Renal cortical epithelial cell (primary cell): ENCODE results near the gene MAGI2. TPM values are rescaled to one million over a fixed set of nuclear protein-coding genes. Genes with fewer than 3 reads are reported as not detected.

Experiments
- DNase-seq: peaks from one replicate; pipeline ENCODE4 v3.0.0-alpha.2; 2011; ENCODE audit warnings: low read depth
- total RNA-seq: library from RNA; depleted of rRNA; stranded (reverse); fragments of >200 nt; gene quantifications from 2 replicates; pipeline ENCODE4 v1.2.3, GENCODE V29; 2014

The MAGI2 gene
- total RNA-seq, 1 donor from 2014 or later, result 2.9 TPM

DNA sequence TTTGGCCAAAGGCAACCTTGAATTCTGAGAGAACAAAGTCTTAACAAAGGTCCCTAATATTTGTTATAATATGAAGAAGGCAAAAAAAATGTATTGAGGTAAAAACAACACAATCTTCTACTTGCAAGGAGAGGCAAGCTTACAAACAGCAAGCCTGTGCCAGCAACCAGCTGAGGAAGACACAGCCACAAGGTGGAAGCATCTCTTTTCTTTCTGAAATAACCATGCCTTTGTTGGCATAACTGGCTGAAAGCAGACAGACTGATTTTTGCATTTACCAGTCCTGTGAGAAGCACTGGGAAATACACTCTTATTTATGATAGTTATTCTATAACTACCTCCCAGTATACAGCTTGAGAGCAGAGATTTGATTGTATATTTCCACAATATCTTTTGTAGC is 1362.9 kb downstream of the MAGI2 start:
- no peak for DNase-seq

DNA sequence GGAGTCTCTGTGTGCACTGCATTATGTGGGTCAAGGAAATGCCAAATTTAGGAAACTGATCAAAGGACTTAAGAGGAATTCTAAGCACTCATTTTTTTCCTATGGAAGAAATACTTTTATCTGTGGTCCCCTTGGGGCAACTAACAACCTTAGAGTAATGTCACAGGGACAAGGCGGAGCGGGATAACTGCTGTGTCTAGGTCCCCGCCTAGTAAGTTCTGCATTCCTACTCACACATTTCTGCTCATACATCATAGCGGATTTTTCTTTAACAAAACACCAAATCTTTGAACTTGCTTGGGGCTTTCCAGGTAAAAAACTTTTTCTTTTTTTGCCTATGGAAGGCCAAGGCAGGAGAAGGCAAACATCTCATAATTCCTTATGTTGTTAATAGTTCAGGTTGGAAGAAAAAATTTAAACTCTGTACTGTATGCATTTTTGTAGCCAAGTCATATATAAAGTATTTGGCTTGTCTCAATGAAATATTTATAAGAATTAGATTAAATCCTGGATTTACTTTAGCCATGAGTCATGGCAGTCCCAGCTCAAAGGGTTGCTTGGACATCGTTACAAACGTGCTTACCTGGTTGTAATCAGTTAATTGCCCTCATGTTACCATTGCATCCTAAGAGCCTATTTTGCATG is 1369.9 kb downstream of the MAGI2 start:
- no peak for DNase-seq

DNA sequence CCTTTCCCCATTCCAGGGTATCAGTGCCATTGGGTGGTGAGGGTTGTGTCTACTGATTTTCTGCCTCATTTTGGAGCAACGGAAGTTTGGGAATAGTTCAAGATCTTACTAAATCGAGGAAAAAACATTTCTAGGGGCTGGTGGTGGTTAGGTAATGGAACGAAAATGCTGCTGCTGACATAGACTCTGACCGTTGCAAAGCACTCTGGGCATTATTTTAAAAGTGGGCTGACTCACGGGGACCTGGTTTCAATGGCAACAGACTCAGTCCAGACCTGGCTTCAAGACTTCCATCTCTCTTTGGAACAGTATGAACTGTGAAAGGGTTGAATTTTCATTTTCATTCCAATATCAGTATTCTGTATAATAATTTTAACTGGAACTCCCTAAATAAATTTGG is 1370.9 kb downstream of the MAGI2 start:
- DNase-seq, result no peak

GRCh38 chr7:78081888-78082287 is 1371.6 kb downstream of the MAGI2 start:
- DNase-seq, result no peak

GRCh38 chr7:78081344-78081743 is 1372.1 kb downstream of the MAGI2 start:
- no peak for DNase-seq

DNA sequence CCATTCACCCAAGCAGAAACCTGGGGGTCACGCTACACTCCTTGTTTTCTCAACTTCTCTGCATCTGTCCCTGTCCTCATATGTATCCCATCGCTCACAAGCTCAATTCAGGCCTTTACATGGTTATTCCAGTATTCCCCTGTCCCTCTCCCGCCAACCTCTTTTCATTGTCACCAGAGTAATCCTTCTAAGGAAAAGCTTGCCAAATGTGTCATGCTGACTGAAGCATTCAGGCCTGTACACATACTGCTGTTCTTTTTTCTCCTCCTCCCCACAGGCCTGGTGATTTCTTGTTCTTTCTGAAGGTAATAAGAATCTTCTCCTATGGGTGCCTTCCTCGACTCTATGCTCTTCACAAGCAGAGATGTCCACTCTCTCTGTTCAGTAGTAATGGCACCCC is 1372.7 kb downstream of the MAGI2 start:
- no peak for DNase-seq

GRCh38 chr7:78080241-78080640 is 1373.2 kb downstream of the MAGI2 start:
- no peak for DNase-seq

- DNase-seq, result no peak
Observed at GRCh38 chr7:78074713-78075112, 1378.8 kb downstream of the MAGI2 start.

DNA sequence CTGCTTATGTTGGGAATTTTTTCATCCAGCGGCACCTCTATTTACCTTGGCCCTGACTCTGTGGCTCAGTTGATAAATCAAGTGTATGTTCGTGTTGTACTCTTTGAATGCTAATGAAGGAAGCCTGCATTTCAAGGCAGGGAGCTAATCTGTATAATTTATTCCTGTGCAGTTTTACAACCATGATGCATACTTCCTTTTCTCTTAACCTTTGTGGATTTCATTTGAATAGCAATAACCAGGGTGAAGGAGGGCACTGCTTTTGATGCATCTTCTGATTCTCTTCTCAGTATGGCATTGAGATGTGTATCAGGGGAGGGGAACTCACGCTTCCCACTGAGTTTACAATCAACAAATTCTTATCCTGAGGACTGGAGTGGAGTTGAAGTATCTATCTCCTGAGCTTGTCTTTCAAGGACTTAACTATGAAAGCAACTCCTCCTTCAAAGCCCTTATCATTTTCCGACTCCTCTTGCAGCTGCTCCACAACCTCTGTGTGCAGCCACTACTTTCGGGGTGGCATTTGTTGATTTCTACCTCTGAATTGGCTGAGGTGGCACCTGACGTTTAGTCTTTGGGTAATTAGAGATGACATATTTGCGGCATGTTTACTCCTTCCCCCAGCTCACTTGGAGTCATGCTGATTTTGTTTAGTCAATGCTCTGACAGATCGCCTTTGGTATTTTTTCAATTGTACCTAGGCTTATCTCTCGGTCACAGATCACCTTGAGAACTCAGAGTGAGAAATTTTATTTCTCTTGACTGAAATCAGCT is 1379.7 kb downstream of the MAGI2 start:
- DNase-seq, result peak; percentile 41

DNA sequence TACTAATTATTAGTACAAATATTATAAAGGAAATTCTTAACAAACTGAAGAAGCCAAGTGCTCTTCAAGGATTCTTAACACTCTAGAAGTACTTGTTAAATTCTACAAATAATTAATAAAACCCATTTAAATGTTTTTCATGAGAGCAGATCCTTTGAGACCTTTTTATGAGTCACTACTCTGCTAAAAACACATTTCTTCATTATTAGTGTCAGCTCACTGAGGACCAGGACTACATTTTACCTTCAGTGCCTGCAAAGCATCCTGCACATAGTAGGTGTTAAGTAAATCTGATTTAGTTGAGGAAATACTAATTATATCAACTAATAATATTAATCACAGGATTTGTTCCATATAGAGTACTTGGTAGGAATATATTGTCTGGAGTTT is 1381.3 kb downstream of the MAGI2 start:
- peak; percentile 39 for DNase-seq

GRCh38 chr7:78071491-78072200 is 1381.8 kb downstream of the MAGI2 start:
- no peak for DNase-seq

GRCh38 chr7:78066599-78066998 is 1386.9 kb downstream of the MAGI2 start:
- no peak for DNase-seq

DNA sequence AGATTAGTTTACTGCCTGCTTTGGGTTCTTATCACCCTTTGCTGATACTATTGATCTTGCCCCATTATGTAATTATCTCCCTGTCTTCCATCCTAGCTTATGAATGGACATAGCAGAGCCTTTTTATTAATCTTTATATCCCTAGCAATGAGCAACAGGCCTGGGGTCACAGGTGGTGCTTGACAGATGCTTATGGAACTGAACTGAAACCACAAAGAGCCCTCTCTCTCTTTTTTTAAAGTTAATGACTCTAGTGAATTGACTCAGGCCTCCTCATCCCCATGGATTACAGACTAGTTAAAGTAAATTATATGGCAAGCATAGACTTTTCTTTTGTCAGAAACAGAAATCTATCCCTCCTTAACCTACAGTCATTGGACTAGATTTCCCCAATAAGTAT is 1389.7 kb downstream of the MAGI2 start:
- DNase-seq, result no peak

GRCh38 chr7:78062214-78062613 is 1391.3 kb downstream of the MAGI2 start:
- DNase-seq, result no peak

GRCh38 chr7:78057571-78057970 is 1395.9 kb downstream of the MAGI2 start:
- DNase-seq, result no peak

DNA sequence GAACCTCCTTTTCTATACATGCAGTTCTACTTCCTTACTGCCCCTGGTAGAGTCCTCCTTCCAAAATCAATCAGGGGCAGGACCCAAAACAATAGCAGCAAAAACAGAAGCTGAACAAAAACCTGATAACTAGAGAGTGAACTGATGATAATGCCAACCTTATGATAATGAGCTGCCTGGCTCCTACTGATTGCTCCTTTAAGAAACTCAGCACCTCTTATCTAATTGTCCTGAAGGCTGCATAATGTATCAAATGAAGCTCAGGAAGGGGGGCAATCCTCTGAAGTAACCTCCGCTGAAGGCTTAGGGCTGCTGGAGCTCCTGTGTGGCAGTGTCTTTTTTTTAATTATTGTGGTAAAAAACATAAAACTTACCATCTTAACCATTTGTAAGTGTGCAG is 1397.9 kb downstream of the MAGI2 start:
- DNase-seq, result no peak

DNA sequence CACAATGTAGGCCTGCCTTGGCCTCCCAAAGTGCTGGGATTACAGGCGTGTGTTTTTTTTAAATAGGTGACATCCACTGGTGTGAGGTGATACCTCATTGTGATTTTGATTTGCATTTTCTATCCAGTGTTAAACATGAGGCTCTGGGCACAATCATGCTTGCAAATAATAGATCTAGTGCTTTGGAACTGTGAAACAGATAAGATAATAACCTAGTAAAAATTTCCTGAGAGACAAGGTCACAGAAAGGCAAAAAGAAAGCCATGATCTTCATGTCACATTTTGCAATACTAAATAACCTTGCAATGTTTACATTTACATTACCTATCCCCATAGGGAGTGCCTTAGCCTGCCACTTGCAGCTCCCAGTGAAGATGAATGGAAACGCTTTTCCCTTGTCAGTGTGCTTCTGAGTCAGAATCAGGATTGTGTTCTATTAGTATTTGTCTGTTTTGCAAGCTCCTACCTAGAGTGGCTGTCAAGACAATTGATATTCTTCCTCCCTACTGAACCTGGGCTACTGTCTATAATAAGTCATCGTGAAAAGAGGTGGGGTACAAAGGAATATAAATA is 1398.4 kb downstream of the MAGI2 start:
- no peak for DNase-seq

GRCh38 chr7:78052112-78052511 is 1401.4 kb downstream of the MAGI2 start:
- no peak for DNase-seq

GRCh38 chr7:78047800-78048199 is 1405.7 kb downstream of the MAGI2 start:
- DNase-seq, result no peak

DNA sequence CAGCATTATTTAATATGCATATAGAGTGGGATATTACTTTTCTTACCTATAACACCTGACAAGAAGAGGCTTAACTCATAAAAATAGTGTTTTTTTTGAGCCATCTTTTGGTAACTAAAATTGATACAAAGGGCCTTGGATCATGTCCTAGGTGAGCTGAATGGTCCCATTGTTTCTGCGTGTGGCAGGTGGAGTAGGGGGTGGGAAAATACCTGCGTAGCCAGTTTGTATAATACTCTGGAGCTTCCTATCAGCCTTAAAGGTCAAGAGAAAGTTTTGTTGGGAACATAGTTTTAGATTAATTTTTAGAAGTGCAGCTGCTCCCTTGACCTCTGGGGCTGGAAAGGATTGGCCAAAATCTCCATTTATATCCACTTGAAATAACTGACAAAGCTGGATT is 1410.3 kb downstream of the MAGI2 start:
- no peak for DNase-seq

GRCh38 chr7:78041423-78041822 is 1412.0 kb downstream of the MAGI2 start:
- no peak for DNase-seq
